NT2/D1 (cell line): ENCODE measurements around the gene FBXO33.

ENCODE experiments used
- DNase-seq: peaks from one replicate; pipeline ENCODE4 v3.0.0-alpha.2; 2011; ENCODE audit warnings: low read depth, low spot score
- H3K27me3 ChIP-seq: 2 replicates; pipeline ENCODE4 v1.6.0; 2011; ENCODE audit warnings: mild to moderate bottlenecking; ENCODE audit not compliant: insufficient read length, insufficient read depth
- H3K36me3 ChIP-seq: 2 replicates; pipeline ENCODE4 v1.6.1; 2011; ENCODE audit warnings: mild to moderate bottlenecking, low read length, mixed read lengths; ENCODE audit not compliant: insufficient read depth, insufficient read length
- H3K4me1 ChIP-seq: 2 replicates; pipeline ENCODE4 v1.5.1; 2011; ENCODE audit not compliant: insufficient read depth, insufficient read length
- H3K4me3 ChIP-seq: 2 replicates; pipeline ENCODE4 v1.5.1; 2011; ENCODE audit warnings: low read depth; ENCODE audit not compliant: insufficient read length
- H3K9ac ChIP-seq: 2 replicates; pipeline ENCODE4 v1.6.0; 2011; ENCODE audit warnings: low read depth; ENCODE audit not compliant: insufficient read length
- H3K9me3 ChIP-seq: 2 replicates; pipeline ENCODE4 v1.5.1; 2011; ENCODE audit warnings: mild to moderate bottlenecking, low read length; ENCODE audit not compliant: insufficient read depth
- SUZ12 ChIP-seq: IDR thresholded peaks from 2 replicates; pipeline ENCODE4 v1.6.1; 2011; ENCODE audit not compliant: insufficient read length, insufficient read depth; ENCODE audit errors: extremely low read depth
- YY1 ChIP-seq: IDR thresholded peaks from 2 replicates; pipeline ENCODE4 v1.6.1; 2011; ENCODE audit not compliant: insufficient read length, insufficient read depth
- ZNF274 ChIP-seq: IDR thresholded peaks from 2 replicates; pipeline ENCODE4 v1.6.1; 2011; ENCODE audit warnings: mild to moderate bottlenecking, low read depth, low read length

The FBXO33 gene

DNA sequence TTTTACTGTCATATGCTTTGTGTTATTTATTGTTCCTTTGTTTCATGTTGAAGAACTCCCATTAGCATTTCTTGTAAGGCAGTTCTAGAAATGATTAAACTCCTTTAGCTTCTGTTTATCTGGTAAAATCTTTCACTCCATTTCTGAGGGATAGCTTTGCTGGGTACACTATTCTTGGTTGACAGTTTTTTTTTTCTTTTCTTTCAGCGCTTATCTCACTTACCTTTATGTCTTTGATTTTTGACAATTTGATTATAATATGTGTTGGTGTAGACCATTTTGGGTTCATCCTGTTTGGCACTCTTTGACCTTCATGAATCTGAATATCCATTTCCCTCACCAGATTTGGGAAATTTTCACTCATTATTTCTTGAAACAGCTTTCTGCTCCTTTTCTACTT lies 16.2 kb downstream of the FBXO33 start:
- TF ChIP-seq SUZ12 (no peak), YY1 (no peak)

DNA sequence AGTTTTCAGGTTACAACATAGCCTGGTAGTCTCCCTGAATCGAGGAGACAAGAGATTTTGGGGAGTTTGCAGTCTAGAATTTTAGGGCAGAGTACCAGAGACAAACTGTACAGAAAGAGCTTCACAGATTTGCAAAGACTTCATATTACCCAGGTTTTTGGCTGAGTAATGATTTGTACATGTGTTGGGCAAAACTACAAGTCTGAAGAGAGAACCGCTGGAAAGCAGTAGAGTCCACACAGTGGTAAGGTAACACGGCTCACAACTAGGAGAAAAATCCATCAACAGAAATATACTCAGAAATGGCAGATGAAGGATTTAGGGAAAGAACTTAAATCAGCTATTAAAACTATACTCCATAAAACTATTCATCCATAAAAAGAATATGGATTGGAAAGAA lies 25.7 kb downstream of the FBXO33 start:
- Histone ChIP-seq H3K4me3 (no peak overlapping the region), H3K27me3 (no peaks in the 10 kb centered on the region), H3K9me3 (no peaks in the 10 kb centered on the region), H3K36me3 (no peaks in the 10 kb centered on the region), H3K9ac (no peak overlapping the region), H3K4me1 (no peaks in the 10 kb centered on the region)
- no peak for DNase-seq
- TF ChIP-seq SUZ12 (no peak), YY1 (no peak), ZNF274 (no peak)

More for the DNA sequence above, 16.2 kb downstream of the FBXO33 start:
- DNase-seq: no peak
- H3K27me3 ChIP-seq: no peaks in the 10 kb centered on the region
- no peak overlapping the region for H3K9ac ChIP-seq
- no peaks in the 10 kb centered on the region for H3K4me1 ChIP-seq
- H3K36me3 ChIP-seq: no peaks in the 10 kb centered on the region
- peaks cover 21% of the 10 kb centered on the region for H3K9me3 ChIP-seq
- H3K4me3 ChIP-seq: no peak overlapping the region

DNA sequence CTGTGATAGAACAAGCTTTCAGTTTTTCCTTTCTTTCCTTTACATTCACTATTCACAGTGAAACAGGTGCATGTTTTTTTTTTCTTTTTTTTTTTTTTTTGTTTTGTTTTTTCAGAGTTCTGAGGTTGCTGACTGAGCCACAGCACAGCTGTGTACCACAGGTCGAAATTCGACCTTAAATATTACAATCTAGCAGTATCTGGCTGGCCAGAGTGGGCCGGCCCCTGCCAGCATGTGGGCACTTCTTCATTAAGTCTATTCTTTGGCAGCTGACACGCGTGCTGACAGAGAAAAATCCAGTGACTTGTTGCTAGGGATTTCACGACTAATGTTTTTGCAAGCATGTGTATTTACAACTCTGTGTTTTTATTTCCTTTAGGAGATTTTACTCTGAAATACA lies 33.9 kb downstream of the FBXO33 start:
- no peak for DNase-seq
- TF ChIP-seq SUZ12: no peak
- TF ChIP-seq ZNF274: no peak
- TF ChIP-seq YY1: no peak
- peaks cover 6% of the 10 kb centered on the region for H3K36me3 ChIP-seq

DNA sequence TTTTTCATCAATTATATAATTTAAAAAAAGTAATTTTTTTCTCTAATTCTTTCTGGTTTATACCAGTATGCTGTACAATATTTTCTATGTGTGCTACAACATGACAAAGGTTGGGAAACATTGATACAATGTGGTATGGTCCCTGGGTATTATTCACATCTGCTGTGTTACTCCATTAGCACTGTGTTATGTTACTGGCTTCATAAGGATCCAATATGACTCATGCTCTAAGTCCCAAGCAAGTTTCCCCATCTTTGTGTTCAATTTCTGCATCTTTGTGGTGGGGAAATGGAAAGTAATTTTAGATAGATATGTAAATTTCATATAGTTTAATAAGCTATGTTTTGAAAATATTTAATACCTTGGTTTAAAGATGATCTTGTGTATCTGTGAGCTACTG lies 35.8 kb downstream of the FBXO33 start:
- no peak overlapping the region for H3K4me3 ChIP-seq
- H3K27me3 ChIP-seq: no peaks in the 10 kb centered on the region
- peaks cover 6% of the 10 kb centered on the region for H3K36me3 ChIP-seq
- H3K9ac ChIP-seq: no peak overlapping the region
- no peak for DNase-seq
- no peaks in the 10 kb centered on the region for H3K9me3 ChIP-seq
- no peak for TF ChIP-seq SUZ12
- no peak for TF ChIP-seq YY1
- no peak for TF ChIP-seq ZNF274
- H3K4me1 ChIP-seq: no peaks in the 10 kb centered on the region

More for the DNA sequence above, 33.9 kb downstream of the FBXO33 start:
- no peak overlapping the region for H3K9ac ChIP-seq
- no peaks in the 10 kb centered on the region for H3K9me3 ChIP-seq
- no peaks in the 10 kb centered on the region for H3K4me1 ChIP-seq
- no peaks in the 10 kb centered on the region for H3K27me3 ChIP-seq
- no peak overlapping the region for H3K4me3 ChIP-seq

DNA sequence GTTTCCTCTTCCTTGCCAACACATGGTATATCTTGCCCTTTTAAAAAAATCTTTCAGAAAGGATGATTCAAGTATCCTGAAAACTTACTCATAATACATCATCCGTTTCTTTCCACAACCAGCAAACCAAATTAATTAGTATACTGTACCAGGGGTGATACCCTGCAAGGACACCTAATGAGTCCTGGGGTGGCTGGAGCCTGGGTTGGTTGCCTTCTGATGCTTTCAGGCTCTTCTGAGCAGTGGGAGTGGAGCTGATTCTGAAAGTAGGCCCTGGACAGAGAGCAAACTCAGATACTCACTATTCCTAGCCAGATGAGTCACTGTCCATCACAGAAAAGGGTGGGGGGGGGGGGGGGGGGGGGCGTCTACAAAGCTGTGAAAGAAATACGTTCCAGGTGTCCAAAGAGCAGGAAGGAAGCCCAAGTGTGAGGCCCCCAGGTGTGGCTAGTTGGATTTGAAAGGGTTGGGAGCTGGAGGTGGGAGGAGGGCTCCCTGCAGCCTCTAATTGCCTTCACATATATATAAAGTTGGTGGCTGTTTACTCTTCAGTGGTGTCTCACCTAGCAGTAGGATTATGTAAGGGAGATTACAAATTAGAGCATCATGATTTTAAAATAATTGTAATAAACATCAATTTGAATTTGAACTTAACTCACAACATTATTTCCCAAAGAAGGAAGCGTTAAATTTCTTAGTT lies 36.5 kb downstream of the FBXO33 start:
- TF ChIP-seq YY1: no peak
- no peak for DNase-seq
- H3K4me3 ChIP-seq: no peak overlapping the region
- H3K36me3 ChIP-seq: peaks cover 6% of the 10 kb centered on the region
- H3K4me1 ChIP-seq: no peaks in the 10 kb centered on the region
- H3K27me3 ChIP-seq: no peaks in the 10 kb centered on the region
- H3K9me3 ChIP-seq: no peaks in the 10 kb centered on the region
- H3K9ac ChIP-seq: no peak overlapping the region

DNA sequence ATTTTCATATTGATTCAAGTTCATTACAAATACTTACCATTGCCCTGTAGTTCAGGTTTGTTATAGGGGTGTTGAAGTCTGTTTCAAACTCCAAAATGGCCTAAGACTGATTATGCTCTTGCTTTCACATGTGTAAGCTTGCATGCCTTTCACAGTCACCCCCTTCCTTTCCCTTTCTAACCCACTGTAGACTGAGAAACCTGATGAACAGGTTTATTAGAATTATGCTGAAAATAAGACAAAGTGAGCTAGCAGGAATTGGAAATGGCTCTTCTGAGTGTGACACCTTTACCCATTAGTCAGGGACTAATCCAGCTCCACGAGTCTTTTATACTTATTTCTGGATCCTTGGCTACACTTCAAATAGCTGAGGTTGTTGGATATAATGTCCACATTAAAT lies 38.9 kb downstream of the FBXO33 start:
- Histone ChIP-seq H3K36me3 (no peaks in the 10 kb centered on the region), H3K4me3 (no peak overlapping the region), H3K27me3 (no peaks in the 10 kb centered on the region), H3K9me3 (no peaks in the 10 kb centered on the region), H3K4me1 (no peaks in the 10 kb centered on the region), H3K9ac (no peak overlapping the region)
- TF ChIP-seq SUZ12 (no peak), ZNF274 (no peak), YY1 (no peak)
- DNase-seq: no peak

DNA sequence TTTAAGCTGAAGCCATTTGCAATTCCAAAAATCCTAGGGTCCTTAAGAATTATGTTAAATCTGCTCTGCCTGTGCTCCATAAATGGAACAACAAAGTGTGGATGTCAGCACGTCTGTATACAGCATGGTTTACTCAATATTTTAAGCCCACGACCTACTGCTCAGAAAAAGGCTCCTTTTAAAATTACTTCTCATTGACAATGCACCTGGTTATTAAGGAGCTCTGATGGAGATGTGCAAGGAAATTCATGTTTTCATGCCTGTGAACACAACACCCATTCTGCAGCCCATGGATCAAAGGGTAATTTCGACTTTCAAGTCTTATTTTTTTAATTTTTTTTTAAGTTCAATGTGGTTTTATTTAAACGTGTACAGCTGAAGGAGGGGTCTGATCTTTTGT lies 48.1 kb downstream of the FBXO33 start:
- H3K9me3 ChIP-seq: no peaks in the 10 kb centered on the region
- H3K36me3 ChIP-seq: no peaks in the 10 kb centered on the region
- H3K4me3 ChIP-seq: no peak overlapping the region
- no peaks in the 10 kb centered on the region for H3K27me3 ChIP-seq
- H3K4me1 ChIP-seq: no peaks in the 10 kb centered on the region
- no peak overlapping the region for H3K9ac ChIP-seq
- TF ChIP-seq ZNF274 (no peak), YY1 (no peak), SUZ12 (no peak)
- no peak for DNase-seq

DNA sequence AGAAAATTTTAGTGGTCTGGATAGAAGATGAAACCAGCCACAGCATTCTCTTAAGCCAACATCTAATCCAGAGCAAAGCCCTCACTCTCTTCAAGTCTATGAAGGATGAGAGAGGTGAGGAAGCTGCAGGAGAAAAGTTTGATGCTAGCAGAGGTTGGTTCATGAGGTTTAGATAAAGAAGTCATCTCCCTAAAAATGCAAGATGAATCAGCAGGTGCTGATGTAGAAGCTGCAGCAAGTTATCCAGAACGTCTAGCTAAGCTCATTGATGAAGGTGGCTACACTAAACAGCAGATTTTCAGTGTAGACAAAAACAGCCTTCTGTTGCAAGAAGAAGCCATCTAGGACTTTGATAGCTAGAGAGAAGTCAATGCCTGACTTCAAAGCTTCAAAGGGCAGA lies 48.5 kb downstream of the FBXO33 start:
- no peak overlapping the region for H3K4me3 ChIP-seq

More for the DNA sequence above, 48.5 kb downstream of the FBXO33 start:
- H3K4me1 ChIP-seq: no peaks in the 10 kb centered on the region
- H3K36me3 ChIP-seq: no peaks in the 10 kb centered on the region
- H3K9me3 ChIP-seq: no peaks in the 10 kb centered on the region
- TF ChIP-seq SUZ12 (no peak), YY1 (no peak), ZNF274 (no peak)
- H3K9ac ChIP-seq: no peak overlapping the region
- no peaks in the 10 kb centered on the region for H3K27me3 ChIP-seq
- no peak for DNase-seq
